ENCODE results near the gene SNRPD1. TPM values are rescaled to one million over a fixed set of nuclear protein-coding genes. Genes with fewer than 3 reads are reported as not detected.
A peak's percentile ranks its signal among the peaks of the same experiment; 100 is the strongest.

The SNRPD1 gene
- total RNA-seq, 1 experiment from 2014 or later = 134 TPM

GRCh38 chr18:21612125-21613039, at the start of gene SNRPD1 (continued):
- TF ChIP-seq, protein P1, sequence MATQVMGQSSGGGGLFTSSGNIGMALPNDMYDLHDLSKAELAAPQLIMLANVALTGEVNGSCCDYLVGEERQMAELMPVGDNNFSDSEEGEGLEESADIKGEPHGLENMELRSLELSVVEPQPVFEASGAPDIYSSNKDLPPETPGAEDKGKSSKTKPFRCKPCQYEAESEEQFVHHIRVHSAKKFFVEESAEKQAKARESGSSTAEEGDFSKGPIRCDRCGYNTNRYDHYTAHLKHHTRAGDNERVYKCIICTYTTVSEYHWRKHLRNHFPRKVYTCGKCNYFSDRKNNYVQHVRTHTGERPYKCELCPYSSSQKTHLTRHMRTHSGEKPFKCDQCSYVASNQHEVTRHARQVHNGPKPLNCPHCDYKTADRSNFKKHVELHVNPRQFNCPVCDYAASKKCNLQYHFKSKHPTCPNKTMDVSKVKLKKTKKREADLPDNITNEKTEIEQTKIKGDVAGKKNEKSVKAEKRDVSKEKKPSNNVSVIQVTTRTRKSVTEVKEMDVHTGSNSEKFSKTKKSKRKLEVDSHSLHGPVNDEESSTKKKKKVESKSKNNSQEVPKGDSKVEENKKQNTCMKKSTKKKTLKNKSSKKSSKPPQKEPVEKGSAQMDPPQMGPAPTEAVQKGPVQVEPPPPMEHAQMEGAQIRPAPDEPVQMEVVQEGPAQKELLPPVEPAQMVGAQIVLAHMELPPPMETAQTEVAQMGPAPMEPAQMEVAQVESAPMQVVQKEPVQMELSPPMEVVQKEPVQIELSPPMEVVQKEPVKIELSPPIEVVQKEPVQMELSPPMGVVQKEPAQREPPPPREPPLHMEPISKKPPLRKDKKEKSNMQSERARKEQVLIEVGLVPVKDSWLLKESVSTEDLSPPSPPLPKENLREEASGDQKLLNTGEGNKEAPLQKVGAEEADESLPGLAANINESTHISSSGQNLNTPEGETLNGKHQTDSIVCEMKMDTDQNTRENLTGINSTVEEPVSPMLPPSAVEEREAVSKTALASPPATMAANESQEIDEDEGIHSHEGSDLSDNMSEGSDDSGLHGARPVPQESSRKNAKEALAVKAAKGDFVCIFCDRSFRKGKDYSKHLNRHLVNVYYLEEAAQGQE (IDR thresholded peaks at IDR 0.05; ENCODE audit: low read depth) = no peak
- TF ChIP-seq EZH2phosphoT487 (IDR thresholded peaks at IDR 0.05; ENCODE audit: borderline replicate concordance) (no peak), FOSL1 (IDR thresholded peaks at IDR 0.05; ENCODE audit: low read depth) (no peak), POLR2A (IDR thresholded peaks at IDR 0.05; ENCODE audit: borderline replicate concordance, extremely low read depth, insufficient read depth, insufficient read length) (peak; percentile 86)

- ChIA-PET CTCF (no interaction called here), RAD21 (ENCODE audit: low non-redundant PET in 1 of 2, low total read pairs in 2 of 2, uncharacterized antibody in 2 of 2, unreplicated experiment in 2 of 2) (no interaction called here), POLR2A (no interaction called here)
- no peak overlapping the region for H2AFZ ChIP-seq (ENCODE audit: low read depth, low read length, poor library complexity, severe bottlenecking)
- no peak overlapping the region for H3K4me2 ChIP-seq (ENCODE audit: low read length)
- H3K36me3 ChIP-seq (ENCODE audit: control insufficient read depth in 1 of 2, insufficient read depth in 2 of 2, low read length in 2 of 2) = peaks cover 15 to 54% of the 10 kb centered on the region in 2 experiments; a peak in 3 of 4 replicates
- no TSS peak for BruUV-seq (replicated peaks)
- H3K9ac ChIP-seq (ENCODE audit: low read length) = no peak overlapping the region
- no peaks in the 10 kb centered on the region for H4K20me1 ChIP-seq (ENCODE audit: insufficient read depth)
- DNase-seq (ENCODE audit: low read depth, low spot score) = no peak
- intact Hi-C loops (cut with micrococcal nuclease) = no loop called here
- no peaks in the 10 kb centered on the region for H3K9me2 ChIP-seq (ENCODE audit: insufficient read depth)
- no peaks in the 10 kb centered on the region for H3K9me3 ChIP-seq (ENCODE audit: control insufficient read depth in 1 of 2, insufficient read depth in 1 of 2, low read depth in 1 of 2, low read length in 2 of 2)
- ATAC-seq = no peak
- TF ChIP-seq YY1 (IDR thresholded peaks at IDR 0.05; ENCODE audit: extremely low read depth, insufficient replicate concordance, low read depth, low read length) (no peak), ZFX (IDR thresholded peaks at IDR 0.05) (no peak), FOSL1 (IDR thresholded peaks at IDR 0.05; ENCODE audit: low read depth) (no peak), EZH2 (IDR thresholded peaks at IDR 0.05) (no peak), CBX3 (IDR thresholded peaks at IDR 0.05; ENCODE audit: low read depth) (no peak), ZNF274 (IDR thresholded peaks at IDR 0.05; ENCODE audit: low read depth, low read length) (no peak), ELF1 (IDR thresholded peaks at IDR 0.05; ENCODE audit: borderline replicate concordance, low read depth) (no peak)
- H3K27me3 ChIP-seq (ENCODE audit: insufficient read depth, low read length) = no peaks in the 10 kb centered on the region
- H3K79me2 ChIP-seq (ENCODE audit: insufficient read depth, low read length) = no peaks in the 10 kb centered on the region
- H3K27ac ChIP-seq (ENCODE audit: low read depth, low read length) = no peak overlapping the region
- H3K4me3 ChIP-seq (replicated peaks in 1 of 2; ENCODE audit: low read depth in 1 of 2, low read length in 2 of 2) = no peak overlapping the region
- H3K4me1 ChIP-seq (ENCODE audit: control insufficient read depth in 1 of 2, insufficient read depth in 2 of 2, low read length in 2 of 2) = no peaks in the 10 kb centered on the region
Measured at GRCh38 chr18:21571772-21572171, 40.3 kb upstream of the SNRPD1 start.

All from HCT116 (cell line).